Measurements from ENCODE around the gene MRGPRE.
A peak's percentile ranks its signal among the peaks of the same experiment; 100 is the strongest.

MRGPRE gene

GRCh38 chr11:3231550-3231850 is 717 bp downstream of the MRGPRE start:
- no peak overlapping the region for H3K4me3 ChIP-seq
- no peaks in the 10 kb centered on the region for H3K36me3 ChIP-seq (replicated peaks)
- no peaks in the 10 kb centered on the region for H3K4me1 ChIP-seq
- DNase-seq (ENCODE audit: low spot score in 2 of 2): no peak
- peaks cover 7% of the 10 kb centered on the region for H3K27me3 ChIP-seq (ENCODE audit: low read depth)
- in situ Hi-C loops (cut with MboI; ENCODE audit: low sequenced_read_pairs): no loop called here
- H3K9me3 ChIP-seq: no peaks in the 10 kb centered on the region

- H3K4me3 ChIP-seq: no peak overlapping the region
- no peaks in the 10 kb centered on the region for H3K36me3 ChIP-seq (replicated peaks)
- no peaks in the 10 kb centered on the region for H3K9me3 ChIP-seq
- in situ Hi-C loops (cut with MboI; ENCODE audit: low sequenced_read_pairs): no loop called here
- no peak for DNase-seq (ENCODE audit: low spot score in 2 of 2)
- H3K27me3 ChIP-seq (ENCODE audit: low read depth): peaks cover 7% of the 10 kb centered on the region
- no peaks in the 10 kb centered on the region for H3K4me1 ChIP-seq
Measured at GRCh38 chr11:3230636-3231549, 1.3 kb downstream of the MRGPRE start.

- DNase-seq (ENCODE audit: low spot score in 2 of 2): no peak
- in situ Hi-C loops (cut with MboI; ENCODE audit: low sequenced_read_pairs): no loop called here
- Histone ChIP-seq H3K9me3 (no peaks in the 10 kb centered on the region), H3K36me3 (replicated peaks) (no peaks in the 10 kb centered on the region), H3K27me3 (ENCODE audit: low read depth) (peaks cover 7% of the 10 kb centered on the region), H3K4me1 (no peaks in the 10 kb centered on the region), H3K4me3 (no peak overlapping the region)
Measured at GRCh38 chr11:3229673-3230630, 2.3 kb downstream of the MRGPRE start.

- Histone ChIP-seq H3K9me3 (no peaks in the 10 kb centered on the region), H3K4me1 (no peaks in the 10 kb centered on the region), H3K36me3 (replicated peaks) (no peaks in the 10 kb centered on the region), H3K27me3 (ENCODE audit: low read depth) (peaks cover 22% of the 10 kb centered on the region), H3K4me3 (no peak overlapping the region)
- peak in 1 of 2 experiments; percentile 6 for DNase-seq (ENCODE audit: low spot score in 2 of 2)
- in situ Hi-C loops (cut with MboI; ENCODE audit: low sequenced_read_pairs): no loop called here
Measured at GRCh38 chr11:3228445-3228829, 3.8 kb downstream of the MRGPRE start.

GRCh38 chr11:3227568-3228444 is 4.4 kb downstream of the MRGPRE start:
- peaks cover 28% of the 10 kb centered on the region for H3K27me3 ChIP-seq (ENCODE audit: low read depth)
- no peaks in the 10 kb centered on the region for H3K4me1 ChIP-seq
- H3K36me3 ChIP-seq (replicated peaks): no peaks in the 10 kb centered on the region
- H3K4me3 ChIP-seq: no peak overlapping the region
- in situ Hi-C loops (cut with MboI; ENCODE audit: low sequenced_read_pairs): no loop called here
- H3K9me3 ChIP-seq: no peaks in the 10 kb centered on the region
- no peak for DNase-seq (ENCODE audit: low spot score in 2 of 2)

- DNase-seq (ENCODE audit: low spot score in 2 of 2): no peak
- H3K9me3 ChIP-seq: no peaks in the 10 kb centered on the region
- no peaks in the 10 kb centered on the region for H3K4me1 ChIP-seq
- no peaks in the 10 kb centered on the region for H3K36me3 ChIP-seq (replicated peaks)
- H3K4me3 ChIP-seq: no peak overlapping the region
- H3K27me3 ChIP-seq (ENCODE audit: low read depth): peaks cover 36% of the 10 kb centered on the region
- in situ Hi-C loops (cut with MboI; ENCODE audit: low sequenced_read_pairs): no loop called here
Measured at GRCh38 chr11:3226846-3227567, 5.2 kb downstream of the MRGPRE start.

GRCh38 chr11:3225826-3226750 is 6.1 kb downstream of the MRGPRE start:
- H3K9me3 ChIP-seq: no peaks in the 10 kb centered on the region
- H3K4me1 ChIP-seq: no peaks in the 10 kb centered on the region
- DNase-seq (ENCODE audit: low spot score in 2 of 2): no peak
- no peak overlapping the region for H3K4me3 ChIP-seq
- in situ Hi-C loops (cut with MboI; ENCODE audit: low sequenced_read_pairs): no loop called here
- peaks cover 42% of the 10 kb centered on the region for H3K27me3 ChIP-seq (ENCODE audit: low read depth)
- no peaks in the 10 kb centered on the region for H3K36me3 ChIP-seq (replicated peaks)

- Histone ChIP-seq H3K36me3 (replicated peaks) (no peaks in the 10 kb centered on the region), H3K4me3 (no peak overlapping the region), H3K9me3 (no peaks in the 10 kb centered on the region), H3K27me3 (ENCODE audit: low read depth) (peaks cover 47% of the 10 kb centered on the region), H3K4me1 (no peaks in the 10 kb centered on the region)
- DNase-seq (ENCODE audit: low spot score in 2 of 2): peak in 1 of 2 experiments; percentile 6
- in situ Hi-C loops (cut with MboI; ENCODE audit: low sequenced_read_pairs): no loop called here
Measured at GRCh38 chr11:3225159-3225758, 7.0 kb downstream of the MRGPRE start.

- DNase-seq (ENCODE audit: low spot score in 2 of 2): peak in 1 of 2 experiments; percentile 7
- Histone ChIP-seq H3K36me3 (replicated peaks) (no peaks in the 10 kb centered on the region), H3K27me3 (ENCODE audit: low read depth) (peaks cover 54% of the 10 kb centered on the region), H3K4me3 (no peak overlapping the region), H3K9me3 (no peaks in the 10 kb centered on the region), H3K4me1 (no peaks in the 10 kb centered on the region)
- in situ Hi-C loops (cut with MboI; ENCODE audit: low sequenced_read_pairs): no loop called here
Measured at GRCh38 chr11:3224401-3225057, 7.7 kb downstream of the MRGPRE start.

- in situ Hi-C loops (cut with MboI; ENCODE audit: low sequenced_read_pairs): no loop called here
- no peak for DNase-seq (ENCODE audit: low spot score in 2 of 2)
Measured at GRCh38 chr11:3223932-3224381, 8.3 kb downstream of the MRGPRE start.

More at GRCh38 chr11:3223932-3224381, 8.3 kb downstream of the MRGPRE start:
- H3K4me3 ChIP-seq: no peak overlapping the region
- H3K36me3 ChIP-seq (replicated peaks): no peaks in the 10 kb centered on the region
- no peaks in the 10 kb centered on the region for H3K4me1 ChIP-seq
- no peaks in the 10 kb centered on the region for H3K9me3 ChIP-seq
- H3K27me3 ChIP-seq (ENCODE audit: low read depth): peaks cover 60% of the 10 kb centered on the region
